Astrocyte (in vitro differentiated cells and primary cell): ENCODE measurements around the gene SMIM41. TPM values are rescaled to one million over a fixed set of nuclear protein-coding genes. Genes with fewer than 3 reads are reported as not detected.
A peak's percentile ranks its signal among the peaks of the same experiment; 100 is the strongest.

Source experiments
- DNase-seq: peaks from one replicate; pipeline ENCODE4 v3.0.0-alpha.2; 2010; ENCODE audit warnings: low read depth
- FAIRE-seq: peaks from 2 replicates; lab custom pipeline; 2011; peaks lifted over from hg19 to GRCh38; lab: Jason Lieb, UNC
- H2AFZ ChIP-seq: 2 replicates; pipeline ENCODE4 v1.6.0; 2012; ENCODE audit warnings: low read depth, low read length, inconsistent platforms
- H3K27ac ChIP-seq: 2 replicates; pipeline ENCODE4 v1.5.1; 2011; ENCODE audit warnings: low read depth, low read length, inconsistent platforms
- H3K27me3 ChIP-seq: 2 replicates; pipeline ENCODE4 v1.6.0; 2011; ENCODE audit warnings: low read length, inconsistent platforms; ENCODE audit not compliant: insufficient read depth
- H3K36me3 ChIP-seq: 2 replicates; pipeline ENCODE4 v1.5.1; 2011; ENCODE audit warnings: low read length, inconsistent platforms; ENCODE audit not compliant: insufficient read depth
- H3K4me1 ChIP-seq: 2 replicates; pipeline ENCODE4 v1.5.1; 2011; ENCODE audit warnings: low read length, inconsistent platforms; ENCODE audit not compliant: insufficient read depth
- H3K4me2 ChIP-seq: 2 replicates; pipeline ENCODE4 v1.6.0; 2012; ENCODE audit warnings: low read length, inconsistent platforms
- H3K4me3 ChIP-seq: 2 replicates; pipeline ENCODE4 v1.5.1; 2011; ENCODE audit warnings: low read depth, mild to moderate bottlenecking, low read length, inconsistent platforms; ENCODE audit not compliant: insufficient read depth
- H3K79me2 ChIP-seq: 2 replicates; pipeline ENCODE4 v1.6.0; 2012; ENCODE audit warnings: mild to moderate bottlenecking, low read length, inconsistent platforms; ENCODE audit not compliant: insufficient read depth
- H3K9ac ChIP-seq: 2 replicates; pipeline ENCODE4 v1.6.0; 2012; ENCODE audit warnings: mild to moderate bottlenecking, low read length, inconsistent platforms
- H3K9me3 ChIP-seq: 2 replicates; pipeline ENCODE4 v1.5.1; 2012; ENCODE audit warnings: low read depth, mild to moderate bottlenecking, low read length, inconsistent platforms; ENCODE audit not compliant: insufficient read depth
- H4K20me1 ChIP-seq: 2 replicates; pipeline ENCODE4 v1.6.0; 2012; ENCODE audit warnings: low read length, inconsistent platforms; ENCODE audit not compliant: insufficient read depth
- H3K27ac Mint-ChIP-seq: one replicate; pipeline ENCODE4 v1.8.0; 2021; ENCODE audit warnings: mild to moderate bottlenecking, mixed read lengths; ENCODE audit not compliant: unreplicated experiment
- H3K27me3 Mint-ChIP-seq: one replicate; pipeline ENCODE4 v1.8.0; 2021; ENCODE audit warnings: low read depth, mixed read lengths; ENCODE audit not compliant: unreplicated experiment
- H3K36me3 Mint-ChIP-seq: one replicate; pipeline ENCODE4 v1.8.0; 2021; ENCODE audit warnings: low read depth, mixed read lengths; ENCODE audit not compliant: unreplicated experiment
- H3K4me1 Mint-ChIP-seq: one replicate; pipeline ENCODE4 v1.8.0; 2021; ENCODE audit warnings: low read depth, mixed read lengths; ENCODE audit not compliant: unreplicated experiment
- H3K4me3 Mint-ChIP-seq: one replicate; pipeline ENCODE4 v1.8.0; 2021; ENCODE audit warnings: mild to moderate bottlenecking, moderate library complexity, mixed read lengths; ENCODE audit not compliant: unreplicated experiment
- H3K9me3 Mint-ChIP-seq: one replicate; pipeline ENCODE4 v1.8.0; 2021; ENCODE audit warnings: mild to moderate bottlenecking, mixed read lengths; ENCODE audit not compliant: unreplicated experiment
- CTCF ChIP-seq: IDR thresholded peaks from 2 replicates; pipeline ENCODE4 v1.5.1; 2011; ENCODE audit warnings: low read depth, mild to moderate bottlenecking, inconsistent platforms, low read length, moderate library complexity; ENCODE audit not compliant: insufficient read depth
- EZH2 ChIP-seq: IDR thresholded peaks from 2 replicates; pipeline ENCODE4 v1.6.1; 2012; ENCODE audit warnings: mild to moderate bottlenecking, low read length, inconsistent platforms; ENCODE audit not compliant: insufficient read depth
- total RNA-seq: library from RNA; stranded (reverse); gene quantifications from 2 replicates; pipeline ENCODE4 v1.2.1, GENCODE V29; 2021

Gene SMIM41
- total RNA-seq, 1 donor from 2014 or later: 0.18 TPM

- Histone ChIP-seq H3K4me2 (no peak overlapping the region), H4K20me1 (peaks cover 27% of the 10 kb centered on the region), H3K4me1 (peaks cover 6% of the 10 kb centered on the region), H3K79me2 (no peaks in the 10 kb centered on the region), H3K4me3 (no peak overlapping the region), H3K9ac (no peak overlapping the region), H3K9me3 (no peaks in the 10 kb centered on the region), H3K27me3 (no peaks in the 10 kb centered on the region), H2AFZ (no peak overlapping the region), H3K27ac (no peak overlapping the region), H3K36me3 (no peaks in the 10 kb centered on the region)
- Mint-ChIP-seq H3K4me3 (no peak overlapping the region), H3K9me3 (no peaks in the 10 kb centered on the region), H3K27me3 (peaks cover 17% of the 10 kb centered on the region), H3K27ac (no peak overlapping the region), H3K4me1 (no peaks in the 10 kb centered on the region), H3K36me3 (peaks cover 2% of the 10 kb centered on the region)
- FAIRE-seq (no peak), DNase-seq (peak; percentile 27)
- no peak for TF ChIP-seq CTCF
- no peak for TF ChIP-seq EZH2
These were observed 37.8 kb upstream of the SMIM41 start for GRCh38 chr12:52041695-52042123.

- FAIRE-seq: no peak
These were observed 36.7 kb upstream of the SMIM41 start for GRCh38 chr12:52042706-52043385.

More at GRCh38 chr12:52042706-52043385, 36.7 kb upstream of the SMIM41 start:
- Histone ChIP-seq H3K9ac (no peak overlapping the region), H2AFZ (no peak overlapping the region), H3K79me2 (no peaks in the 10 kb centered on the region), H3K4me3 (no peak overlapping the region), H3K27me3 (no peaks in the 10 kb centered on the region), H3K27ac (no peak overlapping the region), H3K4me1 (no peaks in the 10 kb centered on the region), H3K36me3 (no peaks in the 10 kb centered on the region), H3K9me3 (no peaks in the 10 kb centered on the region), H3K4me2 (no peak overlapping the region), H4K20me1 (peaks cover 27% of the 10 kb centered on the region)
- H3K9me3 Mint-ChIP-seq: no peaks in the 10 kb centered on the region
- no peak for DNase-seq
- no peaks in the 10 kb centered on the region for H3K4me1 Mint-ChIP-seq
- no peak for TF ChIP-seq EZH2
- no peak for TF ChIP-seq CTCF
- H3K4me3 Mint-ChIP-seq: no peak overlapping the region
- no peak overlapping the region for H3K27ac Mint-ChIP-seq
- peaks cover 18% of the 10 kb centered on the region for H3K27me3 Mint-ChIP-seq
- peaks cover 2% of the 10 kb centered on the region for H3K36me3 Mint-ChIP-seq
